ENCODE measurements around the gene CLCN5. TPM values are rescaled to one million over a fixed set of nuclear protein-coding genes. Genes with fewer than 3 reads are reported as not detected.

CLCN5 gene
- total RNA-seq, 1 experiment from 2014 or later: 8.1 TPM

- Histone ChIP-seq H3K9me3 (ENCODE audit: low read length) (no peaks in the 10 kb centered on the region), H3K27me3 (ENCODE audit: low read length) (no peaks in the 10 kb centered on the region), H3K36me3 (ENCODE audit: insufficient read depth, low read length) (no peaks in the 10 kb centered on the region), H3K4me2 (ENCODE audit: low read depth, low read length, poor library complexity, severe bottlenecking) (no peak overlapping the region), H4K20me1 (ENCODE audit: insufficient read depth, low read depth, low read length) (no peaks in the 10 kb centered on the region; the same call in 1 of the 2 replicates), H3K27ac (ENCODE audit: low read length) (no peak overlapping the region), H2AFZ (ENCODE audit: low read length) (no peak overlapping the region), H3K4me1 (ENCODE audit: low read length) (no peaks in the 10 kb centered on the region), H3K9me2 (replicated peaks; ENCODE audit: insufficient read depth, low read length) (no peaks in the 10 kb centered on the region), H3K79me2 (ENCODE audit: low read length) (no peaks in the 10 kb centered on the region), H3K4me3 (ENCODE audit: low read length) (no peak overlapping the region), H3K9ac (ENCODE audit: low read length) (no peak overlapping the region)
- DNase-seq: no peak
Observed at GRCh38 chrX:49995107-49995731, 72.8 kb downstream of the CLCN5 start.

- H3K4me1 ChIP-seq (ENCODE audit: low read length): no peaks in the 10 kb centered on the region
- H2AFZ ChIP-seq (ENCODE audit: low read length): no peak overlapping the region
- no peak for DNase-seq
- no peaks in the 10 kb centered on the region for H3K36me3 ChIP-seq (ENCODE audit: insufficient read depth, low read length)
- no peak overlapping the region for H3K4me2 ChIP-seq (ENCODE audit: low read depth, low read length, poor library complexity, severe bottlenecking)
- no peak overlapping the region for H3K4me3 ChIP-seq (ENCODE audit: low read length)
- H3K9ac ChIP-seq (ENCODE audit: low read length): no peak overlapping the region
- H3K79me2 ChIP-seq (ENCODE audit: low read length): no peaks in the 10 kb centered on the region
- no peak overlapping the region for H3K27ac ChIP-seq (ENCODE audit: low read length)
- H3K27me3 ChIP-seq (ENCODE audit: low read length): no peaks in the 10 kb centered on the region
- H3K9me2 ChIP-seq (replicated peaks; ENCODE audit: insufficient read depth, low read length): no peaks in the 10 kb centered on the region
- no peaks in the 10 kb centered on the region; the same call in 1 of the 2 replicates for H4K20me1 ChIP-seq (ENCODE audit: insufficient read depth, low read depth, low read length)
- no peaks in the 10 kb centered on the region for H3K9me3 ChIP-seq (ENCODE audit: low read length)
Observed at GRCh38 chrX:49995795-49996455, 73.5 kb downstream of the CLCN5 start.

- DNase-seq: no peak
- Histone ChIP-seq H3K79me2 (ENCODE audit: low read length) (no peaks in the 10 kb centered on the region), H3K9me2 (replicated peaks; ENCODE audit: insufficient read depth, low read length) (no peaks in the 10 kb centered on the region), H3K9ac (ENCODE audit: low read length) (no peak overlapping the region), H3K36me3 (ENCODE audit: insufficient read depth, low read length) (no peaks in the 10 kb centered on the region), H3K27ac (ENCODE audit: low read length) (no peak overlapping the region), H4K20me1 (ENCODE audit: insufficient read depth, low read depth, low read length) (no peaks in the 10 kb centered on the region; the same call in 1 of the 2 replicates), H3K9me3 (ENCODE audit: low read length) (no peaks in the 10 kb centered on the region), H2AFZ (ENCODE audit: low read length) (no peak overlapping the region), H3K4me1 (ENCODE audit: low read length) (no peaks in the 10 kb centered on the region), H3K4me2 (ENCODE audit: low read depth, low read length, poor library complexity, severe bottlenecking) (no peak overlapping the region), H3K27me3 (ENCODE audit: low read length) (no peaks in the 10 kb centered on the region), H3K4me3 (ENCODE audit: low read length) (no peak overlapping the region)
Observed at GRCh38 chrX:49996474-49996873, 74.1 kb downstream of the CLCN5 start.

- no peak overlapping the region for H3K9ac ChIP-seq (ENCODE audit: low read length)
- H2AFZ ChIP-seq (ENCODE audit: low read length): no peak overlapping the region
- H4K20me1 ChIP-seq (ENCODE audit: insufficient read depth, low read depth, low read length): no peaks in the 10 kb centered on the region
- H3K4me2 ChIP-seq (ENCODE audit: low read depth, low read length, poor library complexity, severe bottlenecking): no peak overlapping the region
- no peaks in the 10 kb centered on the region for H3K79me2 ChIP-seq (ENCODE audit: low read length)
- no peak overlapping the region for H3K4me3 ChIP-seq (ENCODE audit: low read length)
- no peak for DNase-seq
- H3K9me3 ChIP-seq (ENCODE audit: low read length): no peaks in the 10 kb centered on the region
- no peaks in the 10 kb centered on the region for H3K9me2 ChIP-seq (replicated peaks; ENCODE audit: insufficient read depth, low read length)
- no peaks in the 10 kb centered on the region for H3K27me3 ChIP-seq (ENCODE audit: low read length)
- no peak overlapping the region for H3K27ac ChIP-seq (ENCODE audit: low read length)
- H3K4me1 ChIP-seq (ENCODE audit: low read length): no peaks in the 10 kb centered on the region
- H3K36me3 ChIP-seq (ENCODE audit: insufficient read depth, low read length): no peaks in the 10 kb centered on the region
Observed at GRCh38 chrX:49999087-49999486, 76.7 kb downstream of the CLCN5 start.

GRCh38 chrX:50000937-50001542 lies 78.6 kb downstream of the CLCN5 start:
- Histone ChIP-seq H3K79me2 (ENCODE audit: low read length) (no peaks in the 10 kb centered on the region), H3K9ac (ENCODE audit: low read length) (no peak overlapping the region)

GRCh38 chrX:50002067-50002714 lies 79.8 kb downstream of the CLCN5 start:
- H4K20me1 ChIP-seq (ENCODE audit: insufficient read depth, low read depth, low read length): no peaks in the 10 kb centered on the region
- no peak overlapping the region for H3K9ac ChIP-seq (ENCODE audit: low read length)
- H3K9me2 ChIP-seq (replicated peaks; ENCODE audit: insufficient read depth, low read length): no peaks in the 10 kb centered on the region
- no peak overlapping the region for H3K4me2 ChIP-seq (ENCODE audit: low read depth, low read length, poor library complexity, severe bottlenecking)
- no peaks in the 10 kb centered on the region for H3K9me3 ChIP-seq (ENCODE audit: low read length)
- no peak for DNase-seq
- H3K79me2 ChIP-seq (ENCODE audit: low read length): no peaks in the 10 kb centered on the region
- H3K4me3 ChIP-seq (ENCODE audit: low read length): no peak overlapping the region
- no peaks in the 10 kb centered on the region for H3K4me1 ChIP-seq (ENCODE audit: low read length)
- no peaks in the 10 kb centered on the region for H3K36me3 ChIP-seq (ENCODE audit: insufficient read depth, low read length)
- H3K27me3 ChIP-seq (ENCODE audit: low read length): no peaks in the 10 kb centered on the region
- H3K27ac ChIP-seq (ENCODE audit: low read length): no peak overlapping the region
- H2AFZ ChIP-seq (ENCODE audit: low read length): no peak overlapping the region

More at GRCh38 chrX:50000937-50001542, 78.6 kb downstream of the CLCN5 start:
- Histone ChIP-seq H3K27ac (ENCODE audit: low read length) (no peak overlapping the region), H3K4me3 (ENCODE audit: low read length) (no peak overlapping the region), H3K4me2 (ENCODE audit: low read depth, low read length, poor library complexity, severe bottlenecking) (no peak overlapping the region), H2AFZ (ENCODE audit: low read length) (no peak overlapping the region), H3K27me3 (ENCODE audit: low read length) (no peaks in the 10 kb centered on the region), H3K4me1 (ENCODE audit: low read length) (no peaks in the 10 kb centered on the region), H3K9me3 (ENCODE audit: low read length) (no peaks in the 10 kb centered on the region), H4K20me1 (ENCODE audit: insufficient read depth, low read depth, low read length) (no peaks in the 10 kb centered on the region), H3K9me2 (replicated peaks; ENCODE audit: insufficient read depth, low read length) (no peaks in the 10 kb centered on the region), H3K36me3 (ENCODE audit: insufficient read depth, low read length) (no peaks in the 10 kb centered on the region)
- no peak for DNase-seq

GRCh38 chrX:50003467-50003866 lies 81.1 kb downstream of the CLCN5 start:
- H3K4me3 ChIP-seq (ENCODE audit: low read length): no peak overlapping the region

GRCh38 chrX:50003927-50004326 lies 81.5 kb downstream of the CLCN5 start:
- H3K36me3 ChIP-seq (ENCODE audit: insufficient read depth, low read length): no peaks in the 10 kb centered on the region
- no peaks in the 10 kb centered on the region for H3K27me3 ChIP-seq (ENCODE audit: low read length)
- H3K9me3 ChIP-seq (ENCODE audit: low read length): no peaks in the 10 kb centered on the region
- no peaks in the 10 kb centered on the region for H3K9me2 ChIP-seq (replicated peaks; ENCODE audit: insufficient read depth, low read length)
- no peak for DNase-seq
- no peak overlapping the region for H3K4me3 ChIP-seq (ENCODE audit: low read length)
- H2AFZ ChIP-seq (ENCODE audit: low read length): no peak overlapping the region
- H3K79me2 ChIP-seq (ENCODE audit: low read length): no peaks in the 10 kb centered on the region
- H3K4me1 ChIP-seq (ENCODE audit: low read length): no peaks in the 10 kb centered on the region
- H3K4me2 ChIP-seq (ENCODE audit: low read depth, low read length, poor library complexity, severe bottlenecking): no peak overlapping the region
- H4K20me1 ChIP-seq (ENCODE audit: insufficient read depth, low read depth, low read length): no peaks in the 10 kb centered on the region
- no peak overlapping the region for H3K9ac ChIP-seq (ENCODE audit: low read length)
- no peak overlapping the region for H3K27ac ChIP-seq (ENCODE audit: low read length)

More at GRCh38 chrX:50003467-50003866, 81.1 kb downstream of the CLCN5 start:
- H3K27ac ChIP-seq (ENCODE audit: low read length): no peak overlapping the region
- no peaks in the 10 kb centered on the region for H3K27me3 ChIP-seq (ENCODE audit: low read length)
- H3K4me2 ChIP-seq (ENCODE audit: low read depth, low read length, poor library complexity, severe bottlenecking): no peak overlapping the region
- no peaks in the 10 kb centered on the region for H3K4me1 ChIP-seq (ENCODE audit: low read length)
- H3K9ac ChIP-seq (ENCODE audit: low read length): no peak overlapping the region
- no peaks in the 10 kb centered on the region for H4K20me1 ChIP-seq (ENCODE audit: insufficient read depth, low read depth, low read length)
- no peaks in the 10 kb centered on the region for H3K79me2 ChIP-seq (ENCODE audit: low read length)
- no peaks in the 10 kb centered on the region for H3K9me3 ChIP-seq (ENCODE audit: low read length)
- H2AFZ ChIP-seq (ENCODE audit: low read length): no peak overlapping the region
- no peaks in the 10 kb centered on the region for H3K36me3 ChIP-seq (ENCODE audit: insufficient read depth, low read length)
- DNase-seq: no peak
- no peaks in the 10 kb centered on the region for H3K9me2 ChIP-seq (replicated peaks; ENCODE audit: insufficient read depth, low read length)
